ENCODE measurements around the gene VSIG4. TPM values are rescaled to one million over a fixed set of nuclear protein-coding genes. Genes with fewer than 3 reads are reported as not detected.
A peak's percentile ranks its signal among the peaks of the same experiment; 100 is the strongest.

The VSIG4 gene
- total RNA-seq (100 to 1,000 TPM; 131 to 377 TPM), polyA plus RNA-seq (ENCODE audit: insufficient read length in 6 of 6) (10 to 100 TPM in 3 of 6 donors, 1 to 10 TPM in 3; 5.7 to 13.4 (median 9.7) TPM)
- long read RNA-seq, donor 1, result 0 reads
- long read RNA-seq, donor 2, result 0 reads
- long read RNA-seq, donor 3, partial matches to known transcripts, result 0 of 1 reads
- long read RNA-seq, donor 3, other reads (novel, unspliced or antisense), result 0 of 1 reads
- long read RNA-seq, donor 4, transcript VSIG4-204 (7 exons, 2,190 nt), result minor isoform, 5 of 147 reads
- long read RNA-seq, donor 4, transcript VSIG4-201 (8 exons, 1,834 nt), result major isoform, 77 of 147 reads
- long read RNA-seq, donor 4, transcript VSIG4-202 (7 exons, 1,474 nt), result minor isoform, 17 of 147 reads
- long read RNA-seq, donor 4, partial matches to known transcripts, result 3 of 147 reads
- long read RNA-seq, donor 4, other reads (novel, unspliced or antisense), result 45 of 147 reads
- long read RNA-seq, donor 5, result 0 reads
- long read RNA-seq, donor 6, result 0 reads
- long read RNA-seq, donor 7, partial matches to known transcripts, result 0 of 1 reads
- long read RNA-seq, donor 7, other reads (novel, unspliced or antisense), result 0 of 1 reads
- long read RNA-seq, donor 8, result 0 reads
- long read RNA-seq, donor 9, result 0 reads
- long read RNA-seq, donor 10, transcript VSIG4-204 (7 exons, 2,190 nt), result minor isoform, 18 of 570 reads
- long read RNA-seq, donor 10, transcript VSIG4-202 (7 exons, 1,474 nt), result minor isoform, 70 of 570 reads
- long read RNA-seq, donor 10, transcript VSIG4-201 (8 exons, 1,834 nt), result major isoform, 311 of 570 reads
- long read RNA-seq, donor 10, partial matches to known transcripts, result 17 of 570 reads
- long read RNA-seq, donor 10, other reads (novel, unspliced or antisense), result 154 of 570 reads
- long read RNA-seq, donor 11, partial matches to known transcripts, result 0 of 5 reads
- long read RNA-seq, donor 11, other reads (novel, unspliced or antisense), result 0 of 5 reads
- long read RNA-seq, donor 12, partial matches to known transcripts, result 0 of 1 reads
- long read RNA-seq, donor 12, other reads (novel, unspliced or antisense), result 0 of 1 reads

GRCh38 chrX:66039944-66040343 is at the start of gene VSIG4:
Gene VSIG4 (minus strand): TSS chrX:66040080. CDS start chrX:66039998, 82 bp downstream.
- ATAC-seq (peak; percentile 68), DNase-seq (no peak)
- peak within 1 kb of the TSS in 1 of 2 donors; percentile 60 for H3K27ac ChIP-seq
- no peaks in the 10 kb centered on the region for H3K27me3 ChIP-seq
- H3K9me3 ChIP-seq, result no peaks in the 10 kb centered on the region
- intact Hi-C loops (cut with DNase I), result no loop called here
- H3K4me1 ChIP-seq, result no peaks in the 10 kb centered on the region
- peak within 1 kb of the TSS in 1 of 2 donors; percentile 26 for H3K4me3 ChIP-seq
- no peak for TF ChIP-seq CTCF (IDR thresholded peaks at IDR 0.05)
- H3K36me3 ChIP-seq, result no peaks in the 10 kb centered on the region

GRCh38 chrX:66076801-66077200 is 36.9 kb upstream of the VSIG4 start:
- no peaks in the 10 kb centered on the region for H3K27me3 ChIP-seq
- no peaks in the 10 kb centered on the region for H3K9me3 ChIP-seq
- H3K4me1 ChIP-seq, result peaks cover 0 to 10% of the 10 kb centered on the region in 2 donors
- no peak for DNase-seq
- no peak for ATAC-seq
- no peak overlapping the region for H3K4me3 ChIP-seq
- no peak for TF ChIP-seq CTCF (IDR thresholded peaks at IDR 0.05)
- intact Hi-C loops (cut with DNase I), result no loop called here
- no peaks in the 10 kb centered on the region for H3K36me3 ChIP-seq
- no peak overlapping the region for H3K27ac ChIP-seq

GRCh38 chrX:66074920-66075879 is 35.3 kb upstream of the VSIG4 start:
- no peak overlapping the region for H3K4me3 ChIP-seq
- peaks cover 0 to 10% of the 10 kb centered on the region in 2 donors for H3K4me1 ChIP-seq
- TF ChIP-seq CTCF (IDR thresholded peaks at IDR 0.05), result no peak
- peak overlapping the region in 1 of 2 donors; percentile 80 for H3K27ac ChIP-seq
- peak in 2 of 4 donors; percentile 71 to 76 for DNase-seq
- H3K9me3 ChIP-seq, result no peaks in the 10 kb centered on the region
- no peaks in the 10 kb centered on the region for H3K27me3 ChIP-seq
- no peak for ATAC-seq
- no peaks in the 10 kb centered on the region for H3K36me3 ChIP-seq
- intact Hi-C loops (cut with DNase I), result no loop called here

GRCh38 chrX:66071126-66071525 is 31.2 kb upstream of the VSIG4 start:
- H3K27ac ChIP-seq, result no peak overlapping the region
- peaks cover 0 to 10% of the 10 kb centered on the region in 2 donors for H3K4me1 ChIP-seq
- no peak for TF ChIP-seq CTCF (IDR thresholded peaks at IDR 0.05)
- no peaks in the 10 kb centered on the region for H3K27me3 ChIP-seq
- no peak overlapping the region for H3K4me3 ChIP-seq
- ATAC-seq, result no peak
- no peaks in the 10 kb centered on the region for H3K36me3 ChIP-seq
- no peak for DNase-seq
- H3K9me3 ChIP-seq, result no peaks in the 10 kb centered on the region
- intact Hi-C loops (cut with DNase I), result no loop called here
